Regular cardiac myocyte (primary cell): ENCODE data around the gene KRTAP22-2. TPM values are rescaled to one million over a fixed set of nuclear protein-coding genes. Genes with fewer than 3 reads are reported as not detected.

Source experiments
- total RNA-seq: library from RNA; depleted of rRNA; stranded (reverse); fragments of >200 nt; gene quantifications from 2 replicates; pipeline ENCODE4 v1.2.3, GENCODE V29; 2014

Gene KRTAP22-2
- not detected in 2 replicates for total RNA-seq

DNA sequence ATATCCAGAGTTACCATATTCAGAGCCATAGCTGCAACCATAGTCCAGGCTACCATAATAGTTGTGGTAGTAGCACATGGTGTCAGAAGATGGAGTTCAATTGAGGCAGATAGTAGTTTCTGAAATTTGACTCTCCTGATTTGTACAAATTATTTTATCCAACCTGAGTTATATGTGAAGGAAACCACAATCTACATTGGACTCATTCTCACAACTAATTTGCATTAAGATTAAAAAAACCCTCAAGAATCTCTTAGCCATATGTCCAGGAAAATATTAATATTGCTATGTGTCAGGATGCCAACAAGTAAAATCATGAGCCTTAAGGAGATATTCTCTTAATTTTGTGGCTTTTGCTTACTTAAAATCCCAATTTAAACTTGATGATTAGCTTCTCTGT lies at the start of gene KRTAP22-2:
Gene KRTAP22-2, minus strand, starts transcription at position 101 of the 400 bp plus-strand sequence.

DNA sequence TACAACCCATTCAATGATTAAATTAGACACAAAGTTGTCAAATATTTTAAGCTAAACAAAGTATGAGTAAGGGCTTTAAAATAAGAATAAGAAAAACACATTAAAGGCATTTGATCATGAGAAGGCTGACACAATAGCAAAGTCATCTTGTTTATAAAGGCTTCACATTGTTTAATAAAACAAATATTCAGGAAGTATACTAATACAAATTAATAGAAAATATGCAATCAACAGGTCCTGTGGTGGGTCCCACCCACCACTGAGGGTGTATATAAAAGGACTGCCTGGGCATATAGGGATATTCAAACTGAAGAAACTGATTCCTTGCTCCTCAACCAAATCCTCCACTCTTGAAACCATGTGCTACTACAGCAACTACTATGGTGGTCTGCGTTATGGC lies 44.7 kb upstream of the KRTAP22-2 start, which contains the start of gene KRTAP20-2:
Gene KRTAP20-2, plus strand, starts transcription at position 301 of the 400 bp plus-strand sequence. Its CDS starts 58 bp downstream, at position 359.

DNA sequence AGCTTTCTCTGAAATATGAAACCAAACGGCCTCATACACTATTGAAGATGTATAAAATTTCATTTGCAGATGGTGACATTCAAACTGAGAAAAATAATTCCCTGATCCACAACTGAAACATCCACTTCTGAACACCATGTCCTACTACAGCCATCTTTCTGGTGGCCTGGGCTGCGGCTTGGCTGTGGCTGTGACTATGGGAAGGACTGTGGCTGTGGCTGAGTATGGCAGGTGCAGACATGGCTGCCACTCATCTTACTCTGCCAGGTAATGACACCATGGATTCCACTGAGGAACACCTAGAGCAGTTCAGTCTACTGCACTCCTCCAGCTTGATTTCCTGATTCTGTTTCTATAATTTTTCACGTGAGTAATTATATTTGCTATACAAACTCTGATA lies 30.3 kb upstream of the KRTAP22-2 start, which contains the start of gene KRTAP20-4:
Gene KRTAP20-4, plus strand, starts transcription at position 106 of the 400 bp plus-strand sequence.

DNA sequence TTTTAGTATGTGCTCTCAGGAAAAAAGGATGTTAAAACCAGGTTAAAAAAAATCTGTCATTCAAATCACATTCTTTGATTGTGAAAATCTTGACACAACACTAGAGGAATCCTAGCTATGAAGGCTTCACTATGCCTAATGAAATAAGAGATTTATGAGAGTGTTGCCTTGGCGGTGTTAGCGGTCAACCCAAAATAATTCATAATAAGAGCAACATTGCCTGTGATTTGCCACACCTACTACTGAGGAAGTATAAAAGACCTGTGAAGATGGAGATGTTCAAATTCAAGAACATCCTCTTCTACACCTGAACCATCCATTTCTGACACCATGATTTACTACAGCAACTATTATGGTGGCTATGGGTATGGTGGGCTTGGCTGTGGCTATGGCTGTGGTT lies 25.9 kb upstream of the KRTAP22-2 start, which contains the start of gene KRTAP20-1:
Gene KRTAP20-1, plus strand, starts transcription at position 301 of the 400 bp plus-strand sequence. Its CDS starts 30 bp downstream, at position 331.

DNA sequence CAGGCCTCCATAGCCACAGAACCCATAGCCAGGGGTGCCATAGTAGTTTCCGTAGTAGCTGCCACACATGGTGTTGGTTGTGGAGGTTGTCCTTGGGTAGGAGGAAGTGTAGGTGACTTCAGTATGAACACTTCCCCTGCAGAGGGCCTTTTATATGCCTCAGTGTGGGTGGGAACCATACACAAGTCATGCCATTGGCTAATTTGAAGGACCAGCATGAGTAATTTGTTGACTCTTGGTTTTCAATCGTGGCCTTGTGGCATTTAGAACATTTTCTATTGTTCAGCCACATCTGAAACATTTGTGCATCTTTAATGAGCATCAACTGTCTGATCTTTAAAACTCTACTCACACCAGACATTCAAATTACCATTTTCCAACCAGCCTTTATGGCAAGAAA lies 23.6 kb upstream of the KRTAP22-2 start, which contains the start of gene KRTAP6-1:
Gene KRTAP6-1, minus strand, starts transcription at position 95 of the 400 bp plus-strand sequence. Its CDS starts 26 bp downstream, at position 69.

DNA sequence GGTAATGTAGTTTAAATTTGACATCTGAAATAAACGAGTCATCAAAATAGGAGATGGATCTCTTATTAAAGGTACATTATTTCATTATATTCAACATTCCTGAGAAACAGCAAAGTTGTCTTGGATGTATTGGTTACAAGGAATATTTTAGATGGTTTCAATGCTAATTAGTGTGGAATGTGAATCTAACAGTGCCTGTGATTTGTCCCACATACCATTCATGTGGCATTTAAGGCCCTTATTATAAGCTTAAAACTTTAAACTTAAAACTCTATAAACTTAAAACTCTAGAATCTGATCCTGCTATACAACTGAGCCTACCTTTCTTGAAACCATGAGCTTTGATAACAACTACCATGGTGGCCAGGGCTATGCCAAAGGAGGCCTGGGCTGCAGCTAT lies 10.6 kb upstream of the KRTAP22-2 start, which contains the start of gene KRTAP22-1:
Gene KRTAP22-1, plus strand, starts transcription at position 301 of the 400 bp plus-strand sequence.

DNA sequence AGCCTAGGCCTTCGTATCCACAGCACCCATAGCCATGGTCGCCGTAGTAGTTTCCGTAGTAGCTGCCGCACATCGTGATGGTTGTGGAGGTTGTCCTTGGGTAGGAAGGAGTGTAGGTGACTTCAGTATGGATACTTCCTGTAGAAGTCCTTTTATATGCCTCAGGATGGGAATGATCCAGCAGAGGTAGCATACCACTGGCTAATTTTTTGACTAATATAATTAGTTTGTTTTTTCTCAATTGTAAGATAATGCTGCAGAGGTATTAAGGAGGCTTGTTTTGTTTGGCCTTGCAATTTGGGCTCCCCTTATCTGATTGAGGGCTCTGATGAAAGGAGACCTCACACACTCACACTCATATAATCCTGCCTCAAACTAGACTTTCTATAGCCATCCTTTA lies 8.6 kb upstream of the KRTAP22-2 start, which contains the start of gene KRTAP6-2:
Gene KRTAP6-2, minus strand, starts transcription at position 101 of the 400 bp plus-strand sequence. Its CDS starts 28 bp downstream, at position 73.

DNA sequence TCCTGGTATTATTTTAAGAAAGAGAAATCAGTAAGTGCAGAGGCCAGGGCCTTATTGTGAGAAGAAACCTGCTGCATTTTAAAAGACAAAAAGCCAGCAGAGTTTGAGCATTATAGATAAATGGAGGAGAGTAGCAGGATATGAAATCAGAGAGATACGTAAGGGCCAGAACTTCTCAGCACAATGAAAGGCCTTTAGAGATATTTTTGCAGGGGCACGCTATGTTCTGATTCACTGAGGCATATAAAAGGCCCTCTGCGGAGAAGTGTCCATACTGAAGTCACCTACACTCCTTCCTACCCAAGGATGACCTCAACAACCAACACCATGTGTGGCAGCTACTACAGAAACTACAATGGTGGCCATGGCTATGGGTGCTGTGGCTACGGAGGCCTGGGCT lies 1.9 kb upstream of the KRTAP22-2 start, which contains the start of gene KRTAP6-3:
Gene KRTAP6-3, plus strand, starts transcription at position 301 of the 400 bp plus-strand sequence. Its CDS starts 6 bp downstream, at position 307.

DNA sequence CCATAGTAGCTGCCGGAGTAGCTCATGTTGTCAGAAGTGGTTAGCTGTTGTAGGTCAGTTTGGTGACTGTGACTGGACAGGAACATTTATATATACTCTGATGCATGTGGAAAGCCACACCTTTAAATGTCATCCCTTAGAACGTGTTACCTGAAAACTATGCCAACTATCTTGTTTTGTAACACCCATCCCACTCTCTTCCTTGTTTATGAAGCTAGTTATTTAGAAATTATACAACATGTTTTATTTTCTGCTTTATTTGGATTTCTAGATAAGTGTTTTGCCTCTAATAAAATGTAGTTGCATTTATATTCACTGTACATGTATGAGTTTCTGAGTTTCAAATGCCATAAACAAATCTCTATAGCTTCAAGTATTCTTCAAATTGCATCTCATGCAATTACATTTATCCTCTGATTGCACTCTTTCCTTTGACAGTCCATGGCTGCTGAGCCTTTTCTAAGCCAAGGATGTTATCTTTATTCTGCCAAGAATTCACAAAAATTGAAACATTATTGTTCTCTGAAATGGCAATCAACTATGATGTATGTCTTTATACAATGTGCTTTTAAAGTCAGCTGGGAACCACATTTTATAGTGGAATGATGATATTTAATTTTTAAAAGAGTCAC lies 28.8 kb downstream of the KRTAP22-2 start, which contains the start of gene KRTAP19-7:
Gene KRTAP19-7, minus strand, starts transcription at position 51 of the 632 bp plus-strand sequence. Its CDS starts 25 bp downstream, at position 26.

DNA sequence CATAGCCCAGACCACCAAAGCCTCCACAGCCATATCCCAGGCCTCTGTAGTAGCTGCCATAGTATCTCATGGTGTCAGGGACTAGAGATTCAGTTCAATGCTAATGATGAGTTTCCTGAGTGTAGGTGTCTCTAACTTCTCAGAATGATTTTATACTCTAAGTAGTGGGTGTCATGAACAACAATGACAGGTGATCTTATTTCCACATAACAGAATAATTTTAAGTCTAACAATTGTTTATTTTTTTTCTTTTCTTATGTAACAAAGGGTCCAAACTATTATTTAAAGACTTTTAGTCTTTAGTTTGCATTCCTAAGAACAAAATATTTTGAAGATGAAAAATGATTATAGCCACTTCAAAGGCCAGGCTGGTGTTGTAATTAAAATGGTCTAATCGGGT lies 48.4 kb downstream of the KRTAP22-2 start, which contains the start of gene KRTAP19-6:
Gene KRTAP19-6, minus strand, starts transcription at position 101 of the 400 bp plus-strand sequence. Its CDS starts 31 bp downstream, at position 70.

Other genes starting within 250 kb of the KRTAP22-2 start
- gene KRTAP23-1, start 241.8 kb downstream of the KRTAP22-2 start, total RNA-seq = not detected in 2 replicates
- not detected in 2 replicates for gene KRTAP13-2, start 218.1 kb downstream of the KRTAP22-2 start, total RNA-seq
- gene KRTAP13-1, start 194.4 kb downstream of the KRTAP22-2 start, total RNA-seq = not detected in 2 replicates
- not detected in 2 replicates for gene KRTAP13-3, start 164.5 kb downstream of the KRTAP22-2 start, total RNA-seq
- not detected in 2 replicates for gene KRTAP13-4, start 160.2 kb downstream of the KRTAP22-2 start, total RNA-seq
- gene KRTAP15-1, start 150.1 kb downstream of the KRTAP22-2 start, total RNA-seq = not detected in 2 replicates
- not detected in 2 replicates for gene KRTAP19-1, start 110.0 kb downstream of the KRTAP22-2 start, total RNA-seq
- not detected in 2 replicates for gene KRTAP19-2, start 103.0 kb downstream of the KRTAP22-2 start, total RNA-seq
- gene KRTAP19-3, start 98.4 kb downstream of the KRTAP22-2 start, total RNA-seq = not detected in 2 replicates
- not detected in 2 replicates for gene KRTAP19-4, start 93.2 kb downstream of the KRTAP22-2 start, total RNA-seq
- gene KRTAP19-5, start 88.3 kb downstream of the KRTAP22-2 start, total RNA-seq = not detected in 2 replicates
- gene KRTAP19-6, start 48.5 kb downstream of the KRTAP22-2 start, total RNA-seq = not detected in 2 replicates
- gene KRTAP19-7, start 29.1 kb downstream of the KRTAP22-2 start, total RNA-seq = not detected in 2 replicates
- gene KRTAP6-3, start 2.0 kb upstream of the KRTAP22-2 start, total RNA-seq = not detected in 2 replicates
- gene KRTAP6-2, start 8.5 kb upstream of the KRTAP22-2 start, total RNA-seq = not detected in 2 replicates
- not detected in 2 replicates for gene KRTAP22-1, start 10.7 kb upstream of the KRTAP22-2 start, total RNA-seq
- not detected in 2 replicates for gene KRTAP6-1, start 23.5 kb upstream of the KRTAP22-2 start, total RNA-seq
- gene KRTAP20-1, start 26.0 kb upstream of the KRTAP22-2 start, total RNA-seq = not detected in 2 replicates
- gene KRTAP20-4, start 30.2 kb upstream of the KRTAP22-2 start, total RNA-seq = not detected in 2 replicates
- gene KRTAP20-2, start 44.8 kb upstream of the KRTAP22-2 start, total RNA-seq = not detected in 2 replicates
- gene KRTAP20-3, start 52.5 kb upstream of the KRTAP22-2 start, total RNA-seq = not detected in 2 replicates
- not detected in 2 replicates for gene KRTAP21-3, start 128.4 kb upstream of the KRTAP22-2 start, total RNA-seq
- gene KRTAP21-2, start 156.9 kb upstream of the KRTAP22-2 start, total RNA-seq = not detected in 2 replicates
- not detected in 2 replicates for gene KRTAP21-1, start 165.0 kb upstream of the KRTAP22-2 start, total RNA-seq
- not detected in 2 replicates for gene KRTAP8-1, start 222.9 kb upstream of the KRTAP22-2 start, total RNA-seq
- gene KRTAP7-1, start 239.4 kb upstream of the KRTAP22-2 start, total RNA-seq = not detected in 2 replicates